HL-60 (cell line): ENCODE results near the gene RAB39A.
"Not testable (repeated sequence)": the region's sequence is repeated elsewhere in the genome, so short reads cannot be mapped to it uniquely, and the experiment has no call there.

ENCODE experiments used
- DNase-seq, 2 experiments: peaks; one replicate each; pipeline ENCODE4 v3.0.0-alpha.2; 2010 to 2020; ENCODE audit warnings: low read depth in 1 of 2, low spot score in 1 of 2
- H3K27ac ChIP-seq: fragments of 250-450 bp; sonication (Bioruptor Pico); replicated peaks from 2 replicates; pipeline ENCODE4 v1.5.1; 2020; ENCODE audit warnings: mild to moderate bottlenecking, moderate library complexity
- H3K27me3 ChIP-seq: fragments of 250-450 bp; sonication (Bioruptor Pico); 2 replicates; pipeline ENCODE4 v1.5.1; 2021; ENCODE audit warnings: mild to moderate bottlenecking, moderate library complexity; ENCODE audit not compliant: insufficient read depth, poor library complexity, severe bottlenecking
- H3K4me3 ChIP-seq: replicated peaks from 2 replicates; pipeline ENCODE4 v1.5.1; 2011; ENCODE audit warnings: mild to moderate bottlenecking, control low read depth, low read length; ENCODE audit not compliant: insufficient read depth
- CTCF ChIP-seq: IDR thresholded peaks from one replicate; pipeline ENCODE4 v1.5.1; 2011; ENCODE audit warnings: low read length, control low read depth, inconsistent platforms; ENCODE audit not compliant: insufficient read depth
- GABPA ChIP-seq: IDR thresholded peaks from 2 replicates; pipeline ENCODE4 v1.6.1; 2012; ENCODE audit warnings: low read depth
- POLR2AphosphoS5 ChIP-seq: IDR thresholded peaks from 2 replicates; pipeline ENCODE4 v1.6.1; 2012; ENCODE audit warnings: low read depth
- REST ChIP-seq: IDR thresholded peaks from 2 replicates; pipeline ENCODE4 v1.6.1; 2012; ENCODE audit warnings: low read depth; ENCODE audit not compliant: insufficient replicate concordance
- SPI1 ChIP-seq: IDR thresholded peaks from 2 replicates; pipeline ENCODE4 v1.6.1; 2012; ENCODE audit warnings: low read depth, mild to moderate bottlenecking, borderline replicate concordance

Gene RAB39A

DNA sequence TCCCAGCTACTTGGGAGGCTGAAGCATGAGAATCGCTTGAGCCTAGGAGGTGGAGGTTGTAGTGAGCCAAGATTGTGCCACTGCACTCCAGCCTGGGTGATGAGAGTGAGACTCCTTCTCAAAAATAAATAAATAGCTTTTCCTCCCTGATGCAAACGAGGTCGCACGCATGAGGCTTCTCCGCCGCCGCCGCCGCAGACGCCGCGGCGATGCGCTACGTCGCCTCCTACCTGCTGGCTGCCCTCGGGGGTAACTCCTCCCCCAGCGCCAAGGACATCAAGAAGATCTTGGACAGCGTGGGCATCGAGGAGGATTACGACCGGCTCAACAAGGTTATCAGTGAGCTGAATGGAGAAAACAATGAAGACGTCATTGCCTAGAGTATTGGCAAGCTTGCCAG, 20.0 kb upstream of the RAB39A start:
- no peak for DNase-seq
- no peak for TF ChIP-seq REST
- TF ChIP-seq SPI1: no peak
- no peak for TF ChIP-seq CTCF
- no peak for TF ChIP-seq GABPA
- no peak for TF ChIP-seq POLR2AphosphoS5
- Histone ChIP-seq H3K27ac (no peak overlapping the region), H3K4me3 (no peak overlapping the region), H3K27me3 (no peaks in the 10 kb centered on the region)

- not testable (repeated sequence) for H3K27ac ChIP-seq, H3K4me3 ChIP-seq, DNase-seq, H3K27me3 ChIP-seq
Observed at GRCh38 chr11:107912415-107912814, 15.8 kb upstream of the RAB39A start.

DNA sequence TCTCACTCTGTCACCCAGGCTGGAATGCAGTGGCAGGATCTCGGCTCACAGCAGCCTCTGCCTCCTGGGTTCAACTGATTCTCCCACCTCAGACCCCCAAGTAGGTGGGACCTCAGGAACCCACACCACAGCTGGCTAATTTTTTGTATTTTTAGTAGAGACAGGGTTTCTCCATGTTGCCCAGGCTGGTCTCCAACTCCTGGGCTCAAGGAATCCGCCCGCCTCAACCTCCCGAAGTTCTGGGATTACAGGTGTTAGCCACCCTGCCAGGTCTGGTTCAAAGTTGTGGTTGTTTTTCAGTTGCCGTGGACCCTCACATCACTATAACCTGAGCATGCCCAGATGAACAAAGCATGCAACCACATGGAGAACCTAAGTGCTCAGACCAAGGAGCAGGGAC, 13.0 kb upstream of the RAB39A start:
- no peak overlapping the region for H3K27ac ChIP-seq
- no peak overlapping the region for H3K4me3 ChIP-seq
- TF ChIP-seq SPI1 (no peak), GABPA (no peak), REST (no peak), CTCF (no peak), POLR2AphosphoS5 (no peak)
- no peak for DNase-seq
- H3K27me3 ChIP-seq: no peaks in the 10 kb centered on the region

DNA sequence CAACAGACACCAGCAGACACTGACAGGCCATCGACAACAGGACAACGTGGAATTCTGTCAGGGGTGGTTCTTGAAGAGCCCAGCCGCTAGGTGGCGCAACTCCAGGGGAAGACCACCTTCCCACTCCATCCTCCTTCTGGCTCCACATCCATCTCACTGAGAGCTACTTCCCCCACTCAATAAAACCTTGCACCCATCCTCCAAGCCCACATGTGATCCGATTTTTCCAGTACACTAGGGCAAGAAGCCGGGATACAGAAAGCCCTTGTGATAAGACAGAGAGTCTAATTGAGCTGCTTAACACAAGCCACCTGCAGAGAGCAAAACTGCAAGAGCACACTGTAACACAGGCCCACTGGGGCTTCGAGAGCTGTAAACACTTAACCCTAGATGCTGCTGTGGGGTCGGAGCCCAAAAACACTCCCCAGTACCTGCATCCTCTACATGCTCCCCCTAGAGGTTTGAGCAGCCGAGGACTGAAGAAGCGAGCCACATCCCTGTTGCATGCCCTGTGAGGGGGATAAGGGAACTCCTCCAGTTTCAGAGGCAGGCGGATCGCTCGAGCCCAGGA, 11.5 kb upstream of the RAB39A start:
- no peak for TF ChIP-seq REST
- TF ChIP-seq CTCF: peak; percentile 68
- no peak for TF ChIP-seq POLR2AphosphoS5
- no peak for TF ChIP-seq GABPA
- no peak for TF ChIP-seq SPI1
- peak in 1 of 2 experiments; percentile 14 for DNase-seq

More for the DNA sequence above, 11.5 kb upstream of the RAB39A start:
- H3K4me3 ChIP-seq: no peak overlapping the region
- no peak overlapping the region for H3K27ac ChIP-seq
- no peaks in the 10 kb centered on the region for H3K27me3 ChIP-seq
